ENCODE results near the gene DNER. TPM values are rescaled to one million over a fixed set of nuclear protein-coding genes. Genes with fewer than 3 reads are reported as not detected.

The DNER gene
- total RNA-seq, 1 experiment from 2014 or later = 0.28 TPM

- Histone ChIP-seq H3K4me1 (replicated peaks; ENCODE audit: insufficient read depth) (no peaks in the 10 kb centered on the region), H3K9me2 (ENCODE audit: insufficient read depth) (no peaks in the 10 kb centered on the region), H3K4me3 (no peak overlapping the region), H3K36me3 (ENCODE audit: low read depth) (no peaks in the 10 kb centered on the region), H2AFZ (no peak overlapping the region), H3K9me3 (ENCODE audit: insufficient read depth, low read depth) (no peaks in the 10 kb centered on the region), H3K79me2 (ENCODE audit: low read depth) (no peaks in the 10 kb centered on the region), H3K4me2 (no peak overlapping the region), H3K27ac (no peak overlapping the region), H3K27me3 (ENCODE audit: insufficient read depth, low read depth) (no peaks in the 10 kb centered on the region), H4K20me1 (ENCODE audit: insufficient read depth) (no peaks in the 10 kb centered on the region), H3F3A (ENCODE audit: insufficient read depth, low read depth) (no peaks in the 10 kb centered on the region)
- POLR2A ChIA-PET (ENCODE audit: unreplicated experiment) = no interaction called here
- DNase-seq = no peak
- intact Hi-C loops (cut with micrococcal nuclease; ENCODE audit: unreplicated experiment) = no loop called here
- CTCF ChIA-PET = no interaction called here
- TF ChIP-seq CTCF (conservative IDR thresholded peaks at IDR 0.05) = no peak
- no peak for TF ChIP-seq EZH2 (IDR thresholded peaks at IDR 0.05; ENCODE audit: low read depth)
- BruUV-seq (replicated peaks) = no TSS peak
Observed at GRCh38 chr2:229622495-229623355, 91.6 kb downstream of the DNER start.

GRCh38 chr2:229620759-229621158 lies 93.6 kb downstream of the DNER start:
- DNase-seq = no peak
- intact Hi-C loops (cut with micrococcal nuclease; ENCODE audit: unreplicated experiment) = no loop called here
- Histone ChIP-seq H2AFZ (no peak overlapping the region), H3F3A (ENCODE audit: insufficient read depth, low read depth) (no peaks in the 10 kb centered on the region), H3K79me2 (ENCODE audit: low read depth) (no peaks in the 10 kb centered on the region), H3K36me3 (ENCODE audit: low read depth) (no peaks in the 10 kb centered on the region), H3K9me2 (ENCODE audit: insufficient read depth) (no peaks in the 10 kb centered on the region), H3K4me2 (no peak overlapping the region), H3K27ac (no peak overlapping the region), H3K9me3 (ENCODE audit: insufficient read depth, low read depth) (no peaks in the 10 kb centered on the region), H3K27me3 (ENCODE audit: insufficient read depth, low read depth) (no peaks in the 10 kb centered on the region), H3K4me3 (no peak overlapping the region), H4K20me1 (ENCODE audit: insufficient read depth) (no peaks in the 10 kb centered on the region), H3K4me1 (replicated peaks; ENCODE audit: insufficient read depth) (no peaks in the 10 kb centered on the region)
- CTCF ChIA-PET = no interaction called here
- TF ChIP-seq CTCF (conservative IDR thresholded peaks at IDR 0.05) (no peak), EZH2 (IDR thresholded peaks at IDR 0.05; ENCODE audit: low read depth) (no peak)
- POLR2A ChIA-PET (ENCODE audit: unreplicated experiment) = no interaction called here
- BruUV-seq (replicated peaks) = no TSS peak

DNA sequence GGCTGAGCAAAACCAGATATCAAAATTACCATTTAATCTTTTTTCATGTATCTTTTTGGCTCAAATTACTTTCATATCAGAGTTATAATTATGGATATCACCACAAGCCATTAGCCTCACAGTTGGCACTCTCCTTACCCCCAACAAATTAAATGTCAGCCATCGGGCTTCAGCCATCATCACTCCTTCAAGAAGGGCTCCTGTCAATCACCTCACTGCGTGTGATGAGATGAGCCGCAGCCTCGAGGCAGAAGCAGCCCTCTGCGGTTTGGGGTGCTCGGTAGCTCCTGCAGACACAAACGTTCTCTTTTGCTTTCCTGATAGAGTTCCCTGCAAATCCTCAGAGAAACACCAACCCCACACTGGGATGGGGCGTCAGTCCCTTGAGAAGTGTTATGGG lies 94.1 kb downstream of the DNER start:
- Histone ChIP-seq H3K4me1 (replicated peaks; ENCODE audit: insufficient read depth) (no peaks in the 10 kb centered on the region), H3K9me3 (ENCODE audit: insufficient read depth, low read depth) (no peaks in the 10 kb centered on the region), H3K27me3 (ENCODE audit: insufficient read depth, low read depth) (no peaks in the 10 kb centered on the region), H3K27ac (no peak overlapping the region), H3K36me3 (ENCODE audit: low read depth) (no peaks in the 10 kb centered on the region), H3K79me2 (ENCODE audit: low read depth) (no peaks in the 10 kb centered on the region), H2AFZ (no peak overlapping the region), H3K4me2 (no peak overlapping the region), H4K20me1 (ENCODE audit: insufficient read depth) (no peaks in the 10 kb centered on the region), H3K4me3 (no peak overlapping the region), H3F3A (ENCODE audit: insufficient read depth, low read depth) (no peaks in the 10 kb centered on the region), H3K9me2 (ENCODE audit: insufficient read depth) (no peaks in the 10 kb centered on the region)
- no peak for DNase-seq
- TF ChIP-seq EZH2 (IDR thresholded peaks at IDR 0.05; ENCODE audit: low read depth) (no peak), CTCF (conservative IDR thresholded peaks at IDR 0.05) (no peak)
- ChIA-PET POLR2A (ENCODE audit: unreplicated experiment) (no interaction called here), CTCF (no interaction called here)
- BruUV-seq (replicated peaks) = no TSS peak
- intact Hi-C loops (cut with micrococcal nuclease; ENCODE audit: unreplicated experiment) = no loop called here
